GM23248 (cell line): Measurements from ENCODE around the gene PPP2R2D. TPM values are rescaled to one million over a fixed set of nuclear protein-coding genes. Genes with fewer than 3 reads are reported as not detected.

Experiments used
- DNase-seq: peaks from one replicate; pipeline ENCODE4 v3.0.0-alpha.2; 2015
- H2AFZ ChIP-seq: fragments of 200-600 bp; sonication (generic); 2 replicates; pipeline ENCODE4 v1.6.1; 2016; ENCODE audit warnings: antibody characterized with exemption
- H3F3A ChIP-seq: fragments of 200-600 bp; sonication (generic); 2 replicates; pipeline ENCODE4 v1.6.1; 2016; ENCODE audit warnings: mild to moderate bottlenecking, antibody characterized with exemption, mixed run types; ENCODE audit not compliant: insufficient read depth
- H3K27ac ChIP-seq: fragments of 200-600 bp; sonication (generic); 2 replicates; pipeline ENCODE4 v1.5.1; 2016; ENCODE audit warnings: mild to moderate bottlenecking
- H3K27me3 ChIP-seq: fragments of 200-600 bp; sonication (generic); replicated peaks from 2 replicates; pipeline ENCODE4 v1.6.1; 2016; ENCODE audit warnings: mild to moderate bottlenecking; ENCODE audit not compliant: insufficient read depth
- H3K36me3 ChIP-seq: fragments of 200-600 bp; sonication (generic); 2 replicates; pipeline ENCODE4 v1.6.1; 2016; ENCODE audit warnings: low read depth, mild to moderate bottlenecking
- H3K4me1 ChIP-seq: fragments of 200-600 bp; sonication (generic); 2 replicates; pipeline ENCODE4 v1.6.1; 2016; ENCODE audit warnings: mild to moderate bottlenecking; ENCODE audit not compliant: insufficient read depth
- H3K4me2 ChIP-seq: fragments of 200-600 bp; sonication (generic); one replicate; pipeline ENCODE4 v1.6.1; 2016; ENCODE audit warnings: mild to moderate bottlenecking; ENCODE audit not compliant: unreplicated experiment
- H3K4me3 ChIP-seq: fragments of 200-600 bp; sonication (generic); 2 replicates; pipeline ENCODE4 v1.5.1; 2016; ENCODE audit warnings: mild to moderate bottlenecking
- H3K79me2 ChIP-seq: fragments of 200-600 bp; sonication (generic); 2 replicates; pipeline ENCODE4 v1.6.1; 2016; ENCODE audit warnings: mild to moderate bottlenecking; ENCODE audit not compliant: insufficient read depth
- H3K9ac ChIP-seq: fragments of 200-600 bp; sonication (generic); 2 replicates; pipeline ENCODE4 v1.6.1; 2016; ENCODE audit warnings: mild to moderate bottlenecking
- H3K9me2 ChIP-seq: fragments of 200-600 bp; sonication (generic); 2 replicates; pipeline ENCODE4 v1.6.1; 2016; ENCODE audit warnings: mixed run types, mild to moderate bottlenecking, moderate library complexity; ENCODE audit not compliant: insufficient read depth
- H3K9me3 ChIP-seq: fragments of 200-600 bp; sonication (generic); one replicate; pipeline ENCODE4 v1.6.1; 2017; ENCODE audit warnings: low read depth
- H4K20me1 ChIP-seq: fragments of 200-600 bp; sonication (generic); 2 replicates; pipeline ENCODE4 v1.6.0; 2016; ENCODE audit not compliant: insufficient read depth
- EZH2 ChIP-seq: fragments of 200-600 bp; sonication (generic); IDR thresholded peaks from 2 replicates; pipeline ENCODE4 v1.6.1; 2018; ENCODE audit warnings: antibody characterized with exemption, mild to moderate bottlenecking; ENCODE audit not compliant: insufficient read depth, poor library complexity, severe bottlenecking
- EZH2phosphoT487 ChIP-seq: fragments of 200-600 bp; sonication (generic); IDR thresholded peaks from 2 replicates; pipeline ENCODE4 v1.6.1; 2018; ENCODE audit warnings: antibody characterized with exemption, moderate library complexity, mild to moderate bottlenecking, low read depth; ENCODE audit not compliant: insufficient read depth
- WGBS, 2 experiments: methylation state at CpG; one replicate each; pipeline ENCODE4 v1.1.6; 2015 to 2017; ENCODE audit warnings: low lambda C conversion rate in 2 of 2, low coverage in 1 of 2; ENCODE audit errors: missing lambda C conversion rate in 2 of 2; 5-methylcytosine and 5-hydroxymethylcytosine counted together
- in situ Hi-C: fragments of 300-500 bp; cut with MboI; formaldehyde crosslinking; loops from 2 replicates; pipeline ENCODE4 v1.15.0; 2020
- polyA plus RNA-seq: library from polyadenylated mRNA; unstranded; fragments of >200 nt; fragmentation: Nextera tagmentation; extraction: Ambion mirVana; gene quantifications from 2 replicates; pipeline ENCODE4 v1.2.1, GENCODE V29; 2016
- total RNA-seq: library from RNA; depleted of rRNA; stranded (reverse); fragments of >200 nt; shearing (Covaris generic); gene quantifications from 2 replicates; pipeline ENCODE4 v1.2.3, GENCODE V29; 2014

PPP2R2D gene
- total and polyA plus RNA-seq, 2 experiments from 2014 or later: 18.5 to 26.2 TPM

DNA sequence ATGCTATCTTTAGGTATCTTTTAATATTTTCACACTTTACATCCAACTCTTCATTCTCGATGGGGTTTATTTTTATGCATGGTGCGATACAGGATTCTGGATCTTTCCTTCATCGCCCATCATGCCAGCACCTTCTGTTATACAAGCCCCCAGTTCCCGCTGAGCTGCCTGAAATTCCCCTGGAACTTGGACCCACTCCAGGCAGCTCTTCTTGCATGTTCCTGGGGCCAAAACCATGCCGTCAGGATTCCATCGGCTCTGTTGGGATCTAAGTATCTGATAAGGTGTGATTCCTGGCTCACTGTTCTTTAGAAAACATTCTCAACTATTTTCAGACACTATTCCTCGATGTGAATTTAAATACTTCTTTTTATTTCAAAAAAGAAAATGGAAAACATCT, 40.5 kb upstream of the PPP2R2D start:
- no peak overlapping the region for H3K9ac ChIP-seq
- no peaks in the 10 kb centered on the region for H3K79me2 ChIP-seq
- H3K9me2 ChIP-seq: no peaks in the 10 kb centered on the region
- no peak overlapping the region for H3K27ac ChIP-seq
- H3K27me3 ChIP-seq: no peaks in the 10 kb centered on the region
- in situ Hi-C loops: no loop called here
- H4K20me1 ChIP-seq: no peaks in the 10 kb centered on the region
- H3K4me2 ChIP-seq: no peak overlapping the region
- H3K4me3 ChIP-seq: no peak overlapping the region
- 24 to 34% methylated on average over 7 of the region's 7 CpGs for WGBS, 2 experiments
- no peak for DNase-seq
- H2AFZ ChIP-seq: no peak overlapping the region
- H3K4me1 ChIP-seq: no peaks in the 10 kb centered on the region
- TF ChIP-seq EZH2phosphoT487 (no peak), EZH2 (no peak)
- no peaks in the 10 kb centered on the region for H3F3A ChIP-seq
- no peaks in the 10 kb centered on the region for H3K9me3 ChIP-seq
- H3K36me3 ChIP-seq: no peaks in the 10 kb centered on the region

DNA sequence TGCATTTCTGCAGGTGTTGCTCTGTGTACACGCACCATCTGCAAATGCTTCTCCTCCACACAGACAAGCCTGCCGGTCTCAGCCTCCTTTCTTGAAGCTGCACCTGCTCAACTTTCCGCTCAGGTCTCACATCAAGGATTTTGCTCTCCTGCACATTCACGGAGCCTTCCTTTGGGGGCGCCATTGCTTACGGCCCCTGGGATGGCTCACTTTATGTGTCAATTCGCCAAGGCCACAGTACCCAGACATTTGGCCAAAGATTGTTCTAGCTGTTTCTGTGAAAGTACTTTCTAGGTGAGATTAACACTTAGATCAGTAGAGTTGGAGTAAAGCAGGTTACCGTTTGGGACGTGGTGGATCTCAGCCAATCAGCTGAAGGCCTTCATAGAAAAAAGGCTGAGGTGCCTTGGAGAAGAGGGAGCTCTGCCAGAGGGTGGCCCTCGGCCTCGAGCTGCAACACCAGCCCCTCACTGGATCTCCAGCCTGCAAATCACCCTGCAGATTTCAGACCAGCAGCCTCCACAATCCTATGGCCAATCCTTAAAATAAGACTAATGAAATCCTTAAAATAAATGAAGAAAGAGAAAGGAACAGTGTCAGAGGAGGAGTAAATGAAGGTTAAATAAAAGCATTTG, 39.9 kb upstream of the PPP2R2D start:
- WGBS, 2 experiments: 14 to 21% methylated on average over 11 of the region's 11 CpGs
- H3K4me1 ChIP-seq: no peaks in the 10 kb centered on the region
- no peaks in the 10 kb centered on the region for H3K9me2 ChIP-seq
- H3K36me3 ChIP-seq: no peaks in the 10 kb centered on the region
- H3K9ac ChIP-seq: no peak overlapping the region
- DNase-seq: no peak
- no peaks in the 10 kb centered on the region for H3F3A ChIP-seq
- no peak overlapping the region for H3K27ac ChIP-seq
- no peak overlapping the region for H3K4me3 ChIP-seq
- H3K27me3 ChIP-seq: no peaks in the 10 kb centered on the region
- no peak for TF ChIP-seq EZH2
- no peak for TF ChIP-seq EZH2phosphoT487
- H3K4me2 ChIP-seq: no peak overlapping the region
- H3K9me3 ChIP-seq: no peaks in the 10 kb centered on the region
- in situ Hi-C loops: no loop called here
- no peaks in the 10 kb centered on the region for H4K20me1 ChIP-seq
- no peak overlapping the region for H2AFZ ChIP-seq
- H3K79me2 ChIP-seq: no peaks in the 10 kb centered on the region

- H3K4me3 ChIP-seq: no peak overlapping the region
- no peaks in the 10 kb centered on the region for H3K4me1 ChIP-seq
- no peaks in the 10 kb centered on the region; the same call in 1 of the 2 replicates for H3K27me3 ChIP-seq
- H3K27ac ChIP-seq: no peak overlapping the region
- no peaks in the 10 kb centered on the region for H3K36me3 ChIP-seq
- no peak overlapping the region for H3K9ac ChIP-seq
- no peaks in the 10 kb centered on the region for H3F3A ChIP-seq
- no peak overlapping the region for H2AFZ ChIP-seq
- H3K9me2 ChIP-seq: no peaks in the 10 kb centered on the region
- H4K20me1 ChIP-seq: no peaks in the 10 kb centered on the region
- H3K9me3 ChIP-seq: no peaks in the 10 kb centered on the region
- TF ChIP-seq EZH2phosphoT487 (no peak), EZH2 (no peak)
- no peak for DNase-seq
- H3K4me2 ChIP-seq: no peak overlapping the region
- WGBS, 2 experiments: 8% methylated on average over 4 of the region's 4 CpGs
- H3K79me2 ChIP-seq: no peaks in the 10 kb centered on the region
- in situ Hi-C loops: no loop called here
These were observed 38.3 kb upstream of the PPP2R2D start for GRCh38 chr10:131862548-131862947.

DNA sequence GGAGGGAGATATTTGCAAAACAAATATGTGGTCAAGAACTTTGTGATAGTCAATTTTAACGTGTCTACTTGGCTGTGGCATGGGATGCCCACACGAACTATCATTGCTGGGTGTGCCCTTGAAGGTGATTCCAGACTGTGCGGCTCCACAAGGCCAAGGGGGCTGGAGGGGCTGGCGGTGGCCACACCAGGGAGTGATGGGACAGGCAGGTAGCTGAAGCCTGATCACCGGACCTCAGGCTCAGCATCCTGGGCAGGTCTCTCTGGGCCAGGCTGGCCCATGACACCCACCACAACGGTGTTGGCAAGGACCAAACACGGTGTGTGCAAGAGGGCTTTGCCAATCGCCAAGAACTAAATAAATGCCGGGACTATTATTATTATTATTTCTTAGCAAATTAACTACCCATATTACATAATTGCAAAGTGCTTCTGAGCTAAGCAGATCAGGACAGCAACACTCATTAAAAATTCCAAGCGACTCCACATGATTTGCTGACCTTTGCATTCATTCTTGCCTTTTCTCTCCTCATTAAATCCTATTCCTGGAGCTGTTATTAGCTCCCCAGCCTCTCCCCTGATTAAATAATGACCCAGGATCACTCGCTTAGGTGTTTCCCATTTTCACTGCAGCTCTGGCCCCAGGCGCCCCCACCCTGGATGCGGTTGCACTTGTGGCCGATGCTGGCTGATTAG, 35.4 kb upstream of the PPP2R2D start:
- TF ChIP-seq EZH2phosphoT487: no peak
- no peak for TF ChIP-seq EZH2
- Histone ChIP-seq H3K27me3 (no peaks in the 10 kb centered on the region; the same call in 1 of the 2 replicates), H3K4me3 (no peak overlapping the region), H3K27ac (no peak overlapping the region), H3F3A (no peaks in the 10 kb centered on the region), H3K4me1 (no peaks in the 10 kb centered on the region), H3K9ac (no peak overlapping the region), H2AFZ (no peak overlapping the region), H3K36me3 (no peaks in the 10 kb centered on the region), H3K9me3 (no peaks in the 10 kb centered on the region), H3K4me2 (no peak overlapping the region), H3K9me2 (no peaks in the 10 kb centered on the region), H4K20me1 (no peaks in the 10 kb centered on the region), H3K79me2 (no peaks in the 10 kb centered on the region)
- in situ Hi-C loops: no loop called here
- no peak for DNase-seq
- WGBS, 2 experiments: 41 to 43% methylated on average over 14 of the region's 14 CpGs
